GM12878 (cell line): ENCODE results near the gene ASXL2. TPM values are rescaled to one million over a fixed set of nuclear protein-coding genes. Genes with fewer than 3 reads are reported as not detected.

Experiments
- ATAC-seq: fragments of 200-7000 bp; cut with Tn5 transposase; 3 replicates; pipeline ENCODE4 v1.9.1; 2020; ENCODE audit warnings: mild to moderate bottlenecking, moderate library complexity
- BruUV-seq: library from RNA; stranded (reverse); fragments of 400-500 nt; replicated peaks from 2 replicates; lab custom pipeline; 2021; lab: Mats Ljungman, UMichigan
- CTCF ChIA-PET: fragments of 300-600 bp; sonication (Branson Sonifier 250); formaldehyde crosslinking; extraction: SDS; loops from one replicate; lab custom pipeline; 2021; ENCODE audit warnings: inconsistent platforms; lab: Yijun Ruan, JAX
- POLR2A ChIA-PET: fragments of 350-600 bp; formaldehyde crosslinking; extraction: SDS; loops from one replicate; lab custom pipeline; 2021; ENCODE audit warnings: inconsistent platforms; lab: Charles Lee
- RAD21 ChIA-PET: fragments of 300-600 bp; sonication (Branson Sonifier 250); formaldehyde crosslinking; loops from one replicate; lab custom pipeline; 2023; ENCODE audit warnings: antibody characterized with exemption; ENCODE audit not compliant: unreplicated experiment; lab: Charles Lee
- SMC1A ChIA-PET: fragments of 300-600 bp; sonication (Branson Sonifier 250); formaldehyde crosslinking; loops from one replicate; lab custom pipeline; 2023; ENCODE audit not compliant: unreplicated experiment, uncharacterized antibody; lab: Charles Lee
- DNase-seq: peaks from one replicate; pipeline ENCODE4 v3.0.0-alpha.2; 2011; ENCODE audit warnings: low read depth, low spot score
- FAIRE-seq: peaks from 3 replicates; lab custom pipeline; 2011; peaks lifted over from hg19 to GRCh38; lab: Jason Lieb, UNC
- H2AFZ ChIP-seq: 2 replicates; pipeline ENCODE4 v1.6.0; 2011; ENCODE audit warnings: low read depth, low read length, control low read depth; ENCODE audit not compliant: control insufficient read depth
- H3K27ac ChIP-seq: 2 replicates; pipeline ENCODE4 v1.5.1; 2011; ENCODE audit warnings: control low read depth; ENCODE audit not compliant: control insufficient read depth, insufficient read depth
- H3K27me3 ChIP-seq, 2 experiments: replicated peaks in 1 of 2; 2 replicates each; pipeline versions ENCODE4 v1.6.0 to v1.6.1; 2011; ENCODE audit warnings: low read length in 1 of 2; ENCODE audit not compliant: control insufficient read depth in 2 of 2, insufficient read depth in 2 of 2
- H3K36me3 ChIP-seq, 2 experiments: 2 replicates each; pipeline ENCODE4 v1.5.1; 2011; ENCODE audit warnings: low read length in 1 of 2; ENCODE audit not compliant: control insufficient read depth in 2 of 2, insufficient read depth in 2 of 2
- H3K4me1 ChIP-seq: 2 replicates; pipeline ENCODE4 v1.6.1; 2011; ENCODE audit warnings: mild to moderate bottlenecking, low read length, moderate library complexity, mixed read lengths; ENCODE audit not compliant: control insufficient read depth, insufficient read depth
- H3K4me2 ChIP-seq: 2 replicates; pipeline ENCODE4 v1.6.0; 2011; ENCODE audit warnings: control low read depth; ENCODE audit not compliant: control insufficient read depth, insufficient read depth
- H3K4me3 ChIP-seq: fragments of 200-600 bp; sonication (generic); 2 replicates; pipeline ENCODE4 v1.5.1; 2016
- H3K79me2 ChIP-seq: 2 replicates; pipeline ENCODE4 v1.6.0; 2011; ENCODE audit warnings: low read length; ENCODE audit not compliant: control insufficient read depth, insufficient read depth
- H3K9ac ChIP-seq: 2 replicates; pipeline ENCODE4 v1.8.0; 2011; ENCODE audit warnings: low read length, control low read depth, mixed read lengths; ENCODE audit not compliant: control insufficient read depth, insufficient read depth
- H3K9me3 ChIP-seq: replicated peaks from 3 replicates; pipeline ENCODE4 v1.5.1; 2011; ENCODE audit warnings: mild to moderate bottlenecking, low read length; ENCODE audit not compliant: control insufficient read depth, insufficient read depth
- H4K20me1 ChIP-seq: 2 replicates; pipeline ENCODE4 v1.6.0; 2011; ENCODE audit not compliant: control insufficient read depth, insufficient read depth
- CEBPB ChIP-seq, 2 experiments: fragments of 150-350 bp in 1 of 2; IDR thresholded peaks; 2 replicates each; pipeline ENCODE4 v1.6.1; 2012 to 2014; ENCODE audit warnings: low read depth in 2 of 2, low read length in 2 of 2, borderline replicate concordance in 1 of 2, inconsistent platforms in 1 of 2
- KDM1A ChIP-seq: fragments of 200-600 bp; sonication (generic); IDR thresholded peaks from 2 replicates; pipeline ENCODE4 v1.6.1; 2016; ENCODE audit warnings: borderline replicate concordance
- MTA3 ChIP-seq: IDR thresholded peaks from 2 replicates; pipeline ENCODE4 v1.6.1; 2012; ENCODE audit warnings: low read length, inconsistent platforms, borderline replicate concordance
- RAD21 ChIP-seq: IDR thresholded peaks from 2 replicates; pipeline ENCODE4 v1.6.1; 2011; ENCODE audit warnings: mild to moderate bottlenecking, low read depth, low read length, moderate library complexity; ENCODE audit not compliant: insufficient read depth
- RAD51 ChIP-seq: fragments of 450-650 bp; IDR thresholded peaks from 2 replicates; pipeline ENCODE4 v1.6.1; 2016; ENCODE audit warnings: moderate library complexity, mild to moderate bottlenecking, inconsistent platforms
- SMAD5 ChIP-seq: IDR thresholded peaks from 2 replicates; pipeline ENCODE4 v1.6.1; 2016; ENCODE audit warnings: antibody characterized with exemption, low read depth
- SUZ12 ChIP-seq: fragments of 200-600 bp; sonication (generic); IDR thresholded peaks from one replicate; pipeline ENCODE4 v1.6.1; 2018; ENCODE audit warnings: antibody characterized with exemption, mild to moderate bottlenecking; ENCODE audit not compliant: unreplicated experiment
- ZNF207 ChIP-seq: fragments of 450-650 bp; IDR thresholded peaks from 2 replicates; pipeline ENCODE4 v1.6.1; 2014; ENCODE audit warnings: antibody characterized with exemption, mild to moderate bottlenecking, borderline replicate concordance
- ZNF217 ChIP-seq: fragments of 450-650 bp; IDR thresholded peaks from 2 replicates; pipeline ENCODE4 v1.6.1; 2017; ENCODE audit warnings: antibody characterized with exemption, mild to moderate bottlenecking
- WGBS: methylation state at CpG from one replicate; pipeline ENCODE4 v1.1.6; 2016; ENCODE audit warnings: low lambda C conversion rate; ENCODE audit not compliant: insufficient replicate concordance, insufficient coverage; ENCODE audit errors: missing lambda C conversion rate; 5-methylcytosine and 5-hydroxymethylcytosine counted together
- in situ Hi-C: fragments of 300-500 bp; cut with MboI; formaldehyde crosslinking; loops from 9 replicates; pipeline ENCODE4 v1.14.3; 2018; ENCODE audit warnings: mixed read lengths
- intact Hi-C: fragments of 100-400 bp; cut with micrococcal nuclease; formaldehyde crosslinking; loops from one replicate; pipeline ENCODE4 v1.14.2; 2022; ENCODE audit not compliant: unreplicated experiment
- polyA plus RNA-seq, 11 experiments: library from polyadenylated mRNA; depleted of rRNA in 4 of 11; unstranded in 6 of 11; stranded (reverse) in 5 of 11; fragments of >200 nt; fragmentation: Nextera tagmentation in 4 of 11; fragmentation: Illumina TruSeq in 1 of 11; extraction: Ambion mirVana in 4 of 11; extraction: Trizol in 1 of 11; gene quantifications; 1 replicate in 1 of 11; 2 replicates in 10 of 11; pipeline versions ENCODE4 v1.2.1 to v1.2.3, GENCODE V29; 2011 to 2016; ENCODE audit warnings: inconsistent platforms in 2 of 11, missing spikeins in 2 of 11, low read depth in 1 of 11
- total RNA-seq, 4 experiments: library from RNA; depleted of rRNA in 3 of 4; stranded (reverse); fragments of >200 nt in 3 of 4; fragmentation: Illumina TruSeq in 1 of 4; extraction: Trizol in 1 of 4; gene quantifications; 2 replicates each; pipeline versions ENCODE4 v1.2.1 to v1.2.3, GENCODE V29; 2013 to 2021

The ASXL2 gene
- total and polyA plus RNA-seq, 10 of the 15 experiments (the other 5 are each of a cell fraction or from before 2014, with no cell fraction given) = 1.3 to 17.7 (median 5.5) TPM

GRCh38 chr2:25772078-25772477, 106.2 kb downstream of the ASXL2 start:
- no peaks in the 10 kb centered on the region for H3K79me2 ChIP-seq
- FAIRE-seq = no peak
- peaks cover 0 to 5% of the 10 kb centered on the region in 2 experiments; a peak in 2 of 4 replicates for H3K36me3 ChIP-seq
- no peaks in the 10 kb centered on the region for H3K4me1 ChIP-seq
- CTCF ChIA-PET = interaction anchor here (1.1 kb wide), 1 partner anchor 40 kb away, joined by 3 read pairs; no protein-coding TSS in a partner anchor
- WGBS = over 99% methylated on average over 4 of the region's 4 CpGs
- H3K4me3 ChIP-seq = no peak overlapping the region
- in situ Hi-C loops (no loop called here), intact Hi-C loops (no loop called here)
- H2AFZ ChIP-seq = no peak overlapping the region
- no peaks in the 10 kb centered on the region for H3K27me3 ChIP-seq
- TF ChIP-seq RAD51 = no peak
- TF ChIP-seq SMAD5 = no peak
- TF ChIP-seq CEBPB (IDR thresholded peaks at IDR 0.05; ENCODE audit: borderline replicate concordance in 1 of 2, low read depth in 2 of 2, low read length in 2 of 2) = no peak
- H3K4me2 ChIP-seq = no peak overlapping the region
- SMC1A ChIA-PET = interaction anchor here (0.8 to 1.2 kb wide), 2 partner anchors 52 to 80 kb away, joined by 3 to 5 read pairs; no protein-coding TSS in a partner anchor
- H3K27ac ChIP-seq = no peak overlapping the region
- no peaks in the 10 kb centered on the region for H3K9me3 ChIP-seq
- no peaks in the 10 kb centered on the region for H4K20me1 ChIP-seq
- no peak overlapping the region for H3K9ac ChIP-seq
- RAD21 ChIA-PET = no interaction called here
- no peak for DNase-seq
- ATAC-seq = no peak
- POLR2A ChIA-PET = no interaction called here
- BruUV-seq = no TSS peak

- no peak overlapping the region for H3K4me3 ChIP-seq
- intact Hi-C loops = no loop called here
- no peaks in the 10 kb centered on the region for H3K79me2 ChIP-seq
- ChIA-PET RAD21 (interaction anchor here (2.2 kb wide), 1 partner anchor 157 kb away, joined by 5 read pairs; no protein-coding TSS in a partner anchor), POLR2A (no interaction called here), CTCF (interaction anchor here (1.0 to 1.2 kb wide), 2 partner anchors 79 to 156 kb away, joined by 3 read pairs; no protein-coding TSS in a partner anchor), SMC1A (interaction anchor here (1.4 to 1.6 kb wide), 2 partner anchors 25 to 87 kb away, joined by 3 to 4 read pairs; no protein-coding TSS in a partner anchor)
- no peaks in the 10 kb centered on the region for H3K27me3 ChIP-seq
- no peak overlapping the region for H3K9ac ChIP-seq
- no peak for ATAC-seq
- in situ Hi-C loops = no loop called here
- no peaks in the 10 kb centered on the region for H3K4me1 ChIP-seq
- H4K20me1 ChIP-seq = no peaks in the 10 kb centered on the region
- no peak overlapping the region for H3K27ac ChIP-seq
- no peaks in the 10 kb centered on the region for H3K9me3 ChIP-seq
- FAIRE-seq = no peak
- TF ChIP-seq SUZ12 (no peak), ZNF207 (no peak), KDM1A (no peak), ZNF217 (no peak), RAD21 (no peak), MTA3 (no peak)
- peaks cover 0 to 2% of the 10 kb centered on the region in 2 experiments; a peak in 3 of 4 replicates for H3K36me3 ChIP-seq
- DNase-seq = no peak
- no peak overlapping the region for H3K4me2 ChIP-seq
- WGBS = 96% methylated on average over 1 of the region's 1 CpG
- H2AFZ ChIP-seq = no peak overlapping the region
- no TSS peak for BruUV-seq
Observed at GRCh38 chr2:25763575-25763974, 114.7 kb downstream of the ASXL2 start.
